Adrenal gland (tissue), 12 donors: ENCODE results near the gene FHIT. TPM values are rescaled to one million over a fixed set of nuclear protein-coding genes. Genes with fewer than 3 reads are reported as not detected.

Experiments used
- DNase-seq, 7 donors: peaks; one replicate each; pipeline ENCODE4 v3.0.0-alpha.2; 2019 to 2020
- H3K27ac ChIP-seq, 5 donors: fragments of 200-600 bp; sonication (generic) in 4 of 5; 1 replicate in 3 of 5; 2 replicates in 2 of 5; pipeline versions ENCODE4 v1.5.1 to v1.8.0; 2016 to 2020; ENCODE audit warnings: mild to moderate bottlenecking in 1 of 5
- H3K27me3 ChIP-seq: fragments of 200-600 bp; 2 replicates; pipeline ENCODE4 v1.8.0; 2021
- H3K36me3 ChIP-seq, 2 donors: fragments of 200-600 bp; replicated peaks in 1 of 2; 1 replicate in 1 of 2; 2 replicates in 1 of 2; pipeline versions ENCODE4 v1.5.1 to v1.8.0; 2018 to 2022
- H3K4me1 ChIP-seq, 2 donors: fragments of 200-600 bp; replicated peaks in 1 of 2; 1 replicate in 1 of 2; 2 replicates in 1 of 2; pipeline versions ENCODE4 v1.5.1 to v1.8.0; 2018 to 2021
- H3K4me3 ChIP-seq, 4 donors: fragments of 200-600 bp; sonication (generic) in 3 of 4; one replicate each; pipeline ENCODE4 v1.5.1; 2016 to 2018
- H3K9me3 ChIP-seq, 3 donors: fragments of 200-600 bp; sonication (generic) in 1 of 3; replicated peaks in 1 of 3; 1 replicate in 2 of 3; 2 replicates in 1 of 3; pipeline versions ENCODE4 v1.5.1 to v1.8.0; 2016 to 2021
- CTCF ChIP-seq, 6 experiments: fragments of 450-650 bp in 4 of 6; fragments of 200-600 bp in 2 of 6; sonication (generic) in 1 of 6; IDR thresholded peaks; 1 replicate in 5 of 6; 2 replicates in 1 of 6; pipeline versions ENCODE4 v1.5.1 to v1.8.0; 2016 to 2021; ENCODE audit warnings: antibody characterized with exemption in 6 of 6, mild to moderate bottlenecking in 2 of 6, moderate library complexity in 1 of 6
- POLR2A ChIP-seq, 2 donors: fragments of 450-650 bp; IDR thresholded peaks; one replicate each; pipeline ENCODE4 v1.6.1; 2017; ENCODE audit warnings: antibody characterized with exemption in 2 of 2, mild to moderate bottlenecking in 2 of 2, moderate library complexity in 1 of 2
- WGBS, 4 donors: extraction: QIAGEN DNeasy Blood & Tissue Kit in 2 of 4; methylation state at CpG; one replicate each; pipeline versions ENCODE4 v1.1.5 to v1.1.7; 2013 to 2017; 5-methylcytosine and 5-hydroxymethylcytosine counted together
- intact Hi-C, 2 donors: fragments of 100-400 bp; cut with DNase I; formaldehyde crosslinking; loops; one replicate each; pipeline versions ENCODE4 v1.14.1 to v1.15.0; 2022 to 2023
- polyA plus RNA-seq, 3 donors: library from polyadenylated mRNA; stranded (reverse); fragments of 200-250 nt in 2 of 3; fragments of 350-450 nt in 1 of 3; fragmentation: Illumina TruSeq in 1 of 3; extraction: RNeasy Lipid Tissue Mini Kit (QIAGEN cat#74804) in 1 of 3; gene quantifications; one replicate each; pipeline ENCODE4 v1.2.3, GENCODE V29; 2013 to 2014
- total RNA-seq, 9 donors: library from RNA; depleted of rRNA in 4 of 9; stranded (reverse); fragments of >200 nt in 4 of 9; fragments of 120-200 nt in 1 of 9; fragmentation: NEBNext Ultra II Directional in 1 of 9; extraction: Animal tissue kit (Norgen Biotek cat#: 25700) in 1 of 9; gene quantifications; one replicate each; pipeline versions ENCODE4 v1.1.0 to v1.2.4, GENCODE V29; 2013 to 2023
- donor health status: healthy with polysubstance abuse.
- donor health status: Bipolar disorder and iron deficiency.
- donor health status: DM: yes; HTN: yes; CAD: no.
- donor health status: DM: no; HTN: no; CAD: no.
- donor health status: DM: no; HTN: no; CAD: no.
- donor health status: DM: yes; HTN: yes; CAD: no.

FHIT gene
- total and polyA plus RNA-seq, 12 donors, result 14.1 to 43.9 (median 28.8) TPM

- Histone ChIP-seq H3K4me1 (peaks cover 0 to 13% of the 10 kb centered on the region in 2 donors), H3K27me3 (no peaks in the 10 kb centered on the region), H3K9me3 (no peaks in the 10 kb centered on the region), H3K27ac (no peak overlapping the region), H3K36me3 (no peaks in the 10 kb centered on the region), H3K4me3 (no peak overlapping the region)
- no peak for TF ChIP-seq POLR2A (IDR thresholded peaks at IDR 0.05)
- no peak for TF ChIP-seq CTCF (IDR thresholded peaks at IDR 0.05)
- WGBS, 4 donors, result 72 to 94% (median 88%) methylated on average over 6 of the region's 6 CpGs
- no peak for DNase-seq
- intact Hi-C loops, result no loop called here
Measured at GRCh38 chr3:61226166-61226686, 25.0 kb downstream of the FHIT start.

- intact Hi-C loops, result no loop called here
Measured at GRCh38 chr3:61224823-61225222, 26.4 kb downstream of the FHIT start.

GRCh38 chr3:61223451-61223850, 27.8 kb downstream of the FHIT start:
- Histone ChIP-seq H3K4me3 (no peak overlapping the region), H3K9me3 (no peaks in the 10 kb centered on the region), H3K4me1 (peaks cover 0 to 13% of the 10 kb centered on the region in 2 donors), H3K27ac (no peak overlapping the region), H3K27me3 (no peaks in the 10 kb centered on the region), H3K36me3 (no peaks in the 10 kb centered on the region)
- no peak for TF ChIP-seq POLR2A (IDR thresholded peaks at IDR 0.05)
- no peak for TF ChIP-seq CTCF (IDR thresholded peaks at IDR 0.05)
- intact Hi-C loops, result no loop called here
- 80 to 90% (median 86%) methylated on average over 2 of the region's 2 CpGs for WGBS, 4 donors
- DNase-seq, result no peak

More at GRCh38 chr3:61224823-61225222, 26.4 kb downstream of the FHIT start:
- H3K9me3 ChIP-seq, result no peaks in the 10 kb centered on the region
- peaks cover 0 to 13% of the 10 kb centered on the region in 2 donors for H3K4me1 ChIP-seq
- no peaks in the 10 kb centered on the region for H3K27me3 ChIP-seq
- no peaks in the 10 kb centered on the region for H3K36me3 ChIP-seq
- TF ChIP-seq CTCF (IDR thresholded peaks at IDR 0.05) (no peak), POLR2A (IDR thresholded peaks at IDR 0.05) (no peak)
- no peak for DNase-seq
- H3K4me3 ChIP-seq, result no peak overlapping the region
- no peak overlapping the region for H3K27ac ChIP-seq
- 66 to 74% (median 69%) methylated on average over 2 of the region's 2 CpGs for WGBS, 4 donors

GRCh38 chr3:61222467-61222866, 28.8 kb downstream of the FHIT start:
- peaks cover 0 to 13% of the 10 kb centered on the region in 2 donors for H3K4me1 ChIP-seq
- intact Hi-C loops, result no loop called here
- TF ChIP-seq CTCF (IDR thresholded peaks at IDR 0.05) (no peak), POLR2A (IDR thresholded peaks at IDR 0.05) (no peak)
- no peaks in the 10 kb centered on the region for H3K36me3 ChIP-seq
- no peak overlapping the region for H3K4me3 ChIP-seq
- H3K27ac ChIP-seq, result no peak overlapping the region
- H3K27me3 ChIP-seq, result no peaks in the 10 kb centered on the region
- no peak for DNase-seq
- no peaks in the 10 kb centered on the region for H3K9me3 ChIP-seq
- WGBS, 4 donors, result 83 to 97% (median 95%) methylated on average over 7 of the region's 7 CpGs
